H1 (cell line): ENCODE data around the gene CDR2. TPM values are rescaled to one million over a fixed set of nuclear protein-coding genes. Genes with fewer than 3 reads are reported as not detected.

Experiments
- CTCF ChIA-PET: fragments of 300-600 bp; sonication (Branson Sonifier 250); formaldehyde crosslinking; loops from one replicate; lab custom pipeline; 2021; ENCODE audit not compliant: partially characterized antibody; lab: Charles Lee
- POLR2A ChIA-PET: fragments of 300-600 bp; sonication (Branson Sonifier 250); formaldehyde crosslinking; loops from one replicate; lab custom pipeline; 2021; ENCODE audit warnings: inconsistent platforms; ENCODE audit not compliant: partially characterized antibody; lab: Charles Lee
- DNase-seq, 2 experiments: peaks; one replicate each; pipeline versions ENCODE4 v3.0.0 to v3.0.0-alpha.2; 2010 to 2022; ENCODE audit warnings: low spot score in 2 of 2, low read depth in 1 of 2, mixed read lengths in 1 of 2
- FAIRE-seq: peaks from 2 replicates; lab custom pipeline; 2011; peaks lifted over from hg19 to GRCh38; lab: Jason Lieb, UNC
- H2AFZ ChIP-seq: 2 replicates; pipeline ENCODE4 v1.8.1; 2012; ENCODE audit warnings: low read length, inconsistent platforms
- H2AK5ac ChIP-seq: 2 replicates; pipeline ENCODE4 v1.6.1; 2013; ENCODE audit warnings: low read depth, low read length
- H2BK120ac ChIP-seq: replicated peaks from 2 replicates; pipeline ENCODE3; 2013; ENCODE audit warnings: low read depth, low read length, inconsistent platforms
- H2BK12ac ChIP-seq: 2 replicates; pipeline ENCODE4 v1.6.1; 2013; ENCODE audit warnings: low read depth, low read length
- H2BK15ac ChIP-seq: 2 replicates; pipeline ENCODE4 v1.6.1; 2013; ENCODE audit warnings: low read length
- H2BK20ac ChIP-seq: 2 replicates; pipeline ENCODE4 v1.6.1; 2013; ENCODE audit warnings: low read length
- H2BK5ac ChIP-seq: 2 replicates; pipeline ENCODE4 v1.6.1; 2013; ENCODE audit warnings: low read depth, low read length
- H3K14ac ChIP-seq: 2 replicates; pipeline ENCODE4 v1.6.1; 2013; ENCODE audit warnings: inconsistent platforms; ENCODE audit not compliant: insufficient read length
- H3K18ac ChIP-seq: 2 replicates; pipeline ENCODE4 v1.6.1; 2013; ENCODE audit warnings: low read length; ENCODE audit errors: extremely low read depth
- H3K23ac ChIP-seq: 2 replicates; pipeline ENCODE4 v1.6.1; 2013; ENCODE audit warnings: inconsistent platforms; ENCODE audit not compliant: insufficient read length
- H3K23me2 ChIP-seq: 2 replicates; pipeline ENCODE4 v1.6.1; 2013; ENCODE audit warnings: low read depth, low read length
- H3K27ac ChIP-seq: 2 replicates; pipeline ENCODE4 v1.6.1; 2011; ENCODE audit warnings: low read depth, low read length, inconsistent platforms
- H3K27me3 ChIP-seq, 4 experiments: replicated peaks in 1 of 4; 1 replicate in 1 of 4; 2 replicates in 3 of 4; pipeline versions ENCODE4 v1.6.1 to v1.8.1; 2011 to 2013; ENCODE audit warnings: low read length in 3 of 4, mild to moderate bottlenecking in 3 of 4, inconsistent platforms in 2 of 4, mixed read lengths in 2 of 4, moderate library complexity in 1 of 4; ENCODE audit not compliant: control insufficient read depth in 3 of 4, insufficient read depth in 3 of 4; ENCODE audit errors: extremely low read depth in 1 of 4
- H3K36me3 ChIP-seq, 4 experiments: 2 replicates each; pipeline versions ENCODE4 v1.6.1 to v1.8.1; 2011 to 2013; ENCODE audit warnings: mild to moderate bottlenecking in 4 of 4, low read length in 3 of 4, moderate library complexity in 2 of 4, control low read depth in 1 of 4, inconsistent platforms in 1 of 4; ENCODE audit not compliant: insufficient read depth in 4 of 4, control insufficient read depth in 2 of 4
- H3K4ac ChIP-seq: replicated peaks from 2 replicates; pipeline ENCODE3; 2013; ENCODE audit warnings: low read length, low read depth, mixed read lengths, inconsistent platforms; ENCODE audit not compliant: insufficient read length
- H3K4me1 ChIP-seq, 4 experiments: replicated peaks in 1 of 4; 1 replicate in 1 of 4; 2 replicates in 3 of 4; pipeline versions ENCODE4 v1.6.1 to v1.8.1; 2011 to 2013; ENCODE audit warnings: low read length in 3 of 4, inconsistent platforms in 2 of 4, mixed read lengths in 1 of 4; ENCODE audit not compliant: insufficient read depth in 4 of 4, control insufficient read depth in 3 of 4
- H3K4me2 ChIP-seq, 2 experiments: 2 replicates each; pipeline versions ENCODE4 v1.6.1 to v1.8.1; 2011 to 2013; ENCODE audit warnings: low read depth in 2 of 2, low read length in 2 of 2, control low read depth in 1 of 2, inconsistent platforms in 1 of 2, mild to moderate bottlenecking in 1 of 2; ENCODE audit not compliant: insufficient read depth in 1 of 2
- H3K4me3 ChIP-seq, 4 experiments: fragments of 200-600, 300-600 bp in 1 of 4; sonication (generic), shearing (Covaris generic), sonication (Bioruptor Twin) in 1 of 4; 2 replicates each; pipeline versions ENCODE4 v1.5.1 to v1.8.1; 2011 to 2016; ENCODE audit warnings: low read length in 4 of 4, low read depth in 3 of 4, control low read depth in 2 of 4, inconsistent platforms in 2 of 4, mild to moderate bottlenecking in 2 of 4, mixed read lengths in 1 of 4, moderate library complexity in 1 of 4; ENCODE audit not compliant: insufficient read depth in 2 of 4; ENCODE audit errors: extremely low read depth in 1 of 4
- H3K56ac ChIP-seq: replicated peaks from 2 replicates; pipeline ENCODE3; 2013; ENCODE audit warnings: low read depth, mild to moderate bottlenecking, mixed read lengths, low read length, inconsistent platforms; ENCODE audit not compliant: insufficient read length
- H3K79me1 ChIP-seq: 2 replicates; pipeline ENCODE4 v1.6.1; 2013; ENCODE audit warnings: low read depth, low read length, control low read depth
- H3K79me2 ChIP-seq, 2 experiments: 2 replicates each; pipeline versions ENCODE4 v1.6.1 to v1.8.1; 2012 to 2013; ENCODE audit warnings: low read length in 2 of 2, mild to moderate bottlenecking in 2 of 2, inconsistent platforms in 1 of 2; ENCODE audit not compliant: insufficient read depth in 2 of 2, control insufficient read depth in 1 of 2
- H3K9ac ChIP-seq, 4 experiments: replicated peaks in 1 of 4; 1 replicate in 1 of 4; 2 replicates in 3 of 4; pipeline versions ENCODE4 v1.6.1 to v1.8.1; 2011 to 2013; ENCODE audit warnings: low read depth in 3 of 4, low read length in 3 of 4, control low read depth in 2 of 4, mild to moderate bottlenecking in 2 of 4, moderate library complexity in 2 of 4, inconsistent platforms in 1 of 4; ENCODE audit errors: extremely low read depth in 1 of 4
- H3K9me3 ChIP-seq, 2 experiments: 2 replicates each; pipeline versions ENCODE4 v1.6.1 to v1.8.1; 2012 to 2013; ENCODE audit warnings: mild to moderate bottlenecking in 2 of 2, moderate library complexity in 2 of 2, control low read depth in 1 of 2, inconsistent platforms in 1 of 2, low read depth in 1 of 2, low read length in 1 of 2, mixed read lengths in 1 of 2; ENCODE audit not compliant: insufficient read depth in 2 of 2
- H4K20me1 ChIP-seq, 2 experiments: replicated peaks in 1 of 2; 2 replicates each; pipeline versions ENCODE3 to v1.8.1; 2011 to 2013; ENCODE audit warnings: inconsistent platforms in 2 of 2, low read length in 2 of 2, mild to moderate bottlenecking in 1 of 2; ENCODE audit not compliant: insufficient read depth in 2 of 2, control insufficient read depth in 1 of 2
- H4K5ac ChIP-seq: 2 replicates; pipeline ENCODE4 v1.6.1; 2013; ENCODE audit warnings: low read length, low read depth, mixed read lengths, inconsistent platforms; ENCODE audit not compliant: insufficient read length
- H4K8ac ChIP-seq: 2 replicates; pipeline ENCODE4 v1.8.0; 2013; ENCODE audit warnings: mild to moderate bottlenecking, moderate library complexity, low read length, inconsistent platforms; ENCODE audit not compliant: insufficient read depth; ENCODE audit errors: extremely low read depth
- H4K91ac ChIP-seq: replicated peaks from 2 replicates; pipeline ENCODE3; 2013; ENCODE audit warnings: low read length, mixed read lengths, inconsistent platforms; ENCODE audit not compliant: insufficient read length
- CTBP2 ChIP-seq: IDR thresholded peaks from 2 replicates; pipeline ENCODE4 v1.7.0; 2011; ENCODE audit warnings: borderline replicate concordance, mild to moderate bottlenecking, moderate library complexity, mixed read lengths, low read length; ENCODE audit not compliant: insufficient read depth, insufficient read length
- KDM1A ChIP-seq: fragments of 200-600, 300-600 bp; sonication (generic); IDR thresholded peaks from 2 replicates; pipeline ENCODE4 v1.7.1; 2016; ENCODE audit warnings: mild to moderate bottlenecking, low read length, borderline replicate concordance
- NANOG ChIP-seq: IDR thresholded peaks from 2 replicates; pipeline ENCODE4 v1.6.1; 2011; ENCODE audit warnings: low read length, low read depth, mild to moderate bottlenecking, inconsistent platforms; ENCODE audit not compliant: insufficient read depth, poor library complexity, severe bottlenecking
- PHF8 ChIP-seq: fragments of 200-600 bp; sonication (generic); conservative IDR thresholded peaks from 2 replicates; pipeline ENCODE4 v1.7.1; 2012; ENCODE audit warnings: low read depth, mild to moderate bottlenecking, inconsistent platforms, low read length, moderate library complexity
- POU5F1 ChIP-seq: IDR thresholded peaks from 2 replicates; pipeline ENCODE4 v1.6.1; 2011; ENCODE audit warnings: low read depth, mild to moderate bottlenecking, low read length, moderate library complexity
- RXRA ChIP-seq: IDR thresholded peaks from 2 replicates; pipeline ENCODE4 v1.6.1; 2011; ENCODE audit warnings: low read depth, mild to moderate bottlenecking, low read length, moderate library complexity; ENCODE audit not compliant: insufficient read depth
- TAF1 ChIP-seq: IDR thresholded peaks from 2 replicates; pipeline ENCODE4 v1.6.1; 2011; ENCODE audit warnings: mild to moderate bottlenecking, low read depth, low read length
- WGBS, 2 experiments: shearing (Covaris generic) in 1 of 2; methylation state at CpG; one replicate each; pipeline versions ENCODE4 v1.1.6 to v1.1.7; 2013 to 2015; ENCODE audit warnings: low lambda C conversion rate in 2 of 2, mixed read lengths in 2 of 2, inconsistent platforms in 1 of 2, low coverage in 1 of 2, missing lambda C conversion rate in 1 of 2; ENCODE audit not compliant: insufficient replicate concordance in 2 of 2, insufficient coverage in 1 of 2, insufficient read length in 1 of 2; ENCODE audit errors: extremely low coverage in 1 of 2, missing lambda C conversion rate in 1 of 2; 5-methylcytosine and 5-hydroxymethylcytosine counted together
- polyA plus RNA-seq, 7 experiments: library from polyadenylated mRNA; depleted of rRNA in 3 of 7; stranded (reverse) in 5 of 7; unstranded in 2 of 7; fragments of >200 nt in 5 of 7; fragments of 200-250 nt in 2 of 7; gene quantifications; 1 replicate in 5 of 7; 2 replicates in 1 of 7; 4 replicates in 1 of 7; pipeline versions ENCODE4 v1.2.1 to v1.2.3, GENCODE V29; 2011 to 2013; ENCODE audit warnings: missing spikeins in 2 of 7, mixed read lengths in 2 of 7
- total RNA-seq: library from RNA; stranded (reverse); fragmentation: NEBNext Ultra II Directional; extraction: Animal tissue kit (Norgen Biotek cat#: 25700); gene quantifications from 2 replicates; pipeline ENCODE4 v1.2.1, GENCODE V29; 2021

CDR2 gene
- total and polyA plus RNA-seq, 2 of the 8 experiments (the other 6 are each of a cell fraction or from before 2014, with no cell fraction given): 16.3 to 34.9 TPM

- no peak for TF ChIP-seq POU5F1
- no peak for TF ChIP-seq NANOG
- TF ChIP-seq RXRA: no peak
- TF ChIP-seq CTBP2: no peak
- no peak for TF ChIP-seq KDM1A
- no peak for TF ChIP-seq TAF1
- TF ChIP-seq PHF8: no peak
- CTCF ChIA-PET: interaction anchor here (1.3 to 6.5 kb wide), 3 partner anchors 9 to 13 kb away, joined by 3 to 42 read pairs (median 4); no protein-coding TSS in a partner anchor
Observed at GRCh38 chr16:22308824-22309520, 65.4 kb downstream of the CDR2 start.

More at GRCh38 chr16:22308824-22309520, 65.4 kb downstream of the CDR2 start:
- Histone ChIP-seq H2BK20ac (no peak overlapping the region), H4K8ac (no peak overlapping the region), H4K20me1 (peaks cover 10 to 21% of the 10 kb centered on the region in 2 experiments), H4K91ac (no peak overlapping the region), H3K4me2 (no peak overlapping the region), H2AK5ac (no peak overlapping the region), H2BK15ac (no peak overlapping the region), H3K9ac (no peak overlapping the region), H3K14ac (no peak overlapping the region), H2AFZ (no peak overlapping the region), H3K23me2 (no peaks in the 10 kb centered on the region), H3K79me2 (peaks cover 0 to 13% of the 10 kb centered on the region in 2 experiments; a peak in 1 of 4 replicates), H3K18ac (no peak overlapping the region), H3K4me3 (no peak overlapping the region), H3K4me1 (no peaks in the 10 kb centered on the region), H3K23ac (no peak overlapping the region), H3K79me1 (peaks cover 5% of the 10 kb centered on the region; the same call in 1 of the 2 replicates), H3K36me3 (peaks cover 21 to 51% (median 48%) of the 10 kb centered on the region in 4 experiments), H3K4ac (no peak overlapping the region), H3K27ac (no peak overlapping the region), H2BK5ac (no peak overlapping the region), H2BK120ac (no peak overlapping the region), H3K27me3 (no peaks in the 10 kb centered on the region), H3K56ac (no peak overlapping the region), H4K5ac (no peak overlapping the region), H2BK12ac (no peak overlapping the region), H3K9me3 (no peaks in the 10 kb centered on the region)
- WGBS, 2 experiments: 93% methylated on average over 24 of the region's 24 CpGs; no CpG with 5 or more reads in 1 of the 2 experiments
- POLR2A ChIA-PET: interaction anchor here (1.8 kb wide), 1 partner anchor 9 kb away, joined by 4 read pairs; no protein-coding TSS in a partner anchor
- DNase-seq: no peak
- FAIRE-seq: no peak
